Neutrophil (primary cell): Measurements from ENCODE around the gene LTBP4.
"Not testable (repeated sequence)": the region's sequence is repeated elsewhere in the genome, so short reads cannot be mapped to it uniquely, and the experiment has no call there.

Source experiments
- H3K27ac ChIP-seq: fragments of 200-600 bp; sonication (generic); 2 replicates; pipeline ENCODE4 v1.5.1; 2016; ENCODE audit warnings: mild to moderate bottlenecking, moderate library complexity
- H3K27me3 ChIP-seq: fragments of 200-600 bp; sonication (generic); 2 replicates; pipeline ENCODE4 v1.6.0; 2016; ENCODE audit warnings: mild to moderate bottlenecking
- H3K36me3 ChIP-seq: fragments of 200-600 bp; sonication (generic); 2 replicates; pipeline ENCODE4 v1.5.1; 2017
- H3K4me1 ChIP-seq, 2 experiments: fragments of 200-600 bp in 1 of 2; sonication (generic) in 1 of 2; 1 replicate in 1 of 2; 2 replicates in 1 of 2; pipeline versions ENCODE4 v1.5.1 to v1.6.1; 2013 to 2016; ENCODE audit warnings: low read depth in 1 of 2, low read length in 1 of 2, mild to moderate bottlenecking in 1 of 2, moderate library complexity in 1 of 2; ENCODE audit not compliant: control insufficient read depth in 1 of 2, insufficient read depth in 1 of 2
- H3K4me3 ChIP-seq, 2 experiments: fragments of 200-600 bp in 1 of 2; sonication (generic) in 1 of 2; 1 replicate in 1 of 2; 2 replicates in 1 of 2; pipeline ENCODE4 v1.5.1; 2013 to 2016; ENCODE audit warnings: low read depth in 1 of 2, low read length in 1 of 2, mild to moderate bottlenecking in 1 of 2, moderate library complexity in 1 of 2
- H3K9me3 ChIP-seq: fragments of 200-600 bp; sonication (generic); 2 replicates; pipeline ENCODE4 v1.5.1; 2016
- TF ChIP-seq, protein P1 (sequence below): fragments of 200-600 bp; sonication (generic); IDR thresholded peaks from 2 replicates; pipeline ENCODE4 v1.5.1; 2016; ENCODE audit warnings: antibody characterized with exemption

Gene LTBP4

DNA sequence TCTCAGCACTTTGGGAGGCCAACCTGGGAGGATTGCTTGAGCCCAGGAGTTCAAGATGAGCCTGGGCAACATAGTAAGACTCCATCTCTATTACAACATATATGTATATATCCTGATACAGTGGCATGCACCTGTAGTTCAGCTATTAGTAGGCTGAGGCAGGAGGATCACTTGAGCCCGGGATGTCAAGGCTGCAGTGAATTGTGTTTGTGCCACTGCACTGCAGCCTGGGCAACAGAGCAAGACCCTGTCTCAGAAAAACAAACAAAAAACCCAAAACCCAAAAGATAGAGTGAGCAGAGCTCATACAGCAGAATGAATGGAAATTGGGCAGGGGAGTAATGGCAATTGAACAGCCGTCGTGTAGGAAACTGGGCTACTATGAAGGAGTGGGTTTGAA, 41.8 kb upstream of the LTBP4 start:
- TF ChIP-seq, protein P1, sequence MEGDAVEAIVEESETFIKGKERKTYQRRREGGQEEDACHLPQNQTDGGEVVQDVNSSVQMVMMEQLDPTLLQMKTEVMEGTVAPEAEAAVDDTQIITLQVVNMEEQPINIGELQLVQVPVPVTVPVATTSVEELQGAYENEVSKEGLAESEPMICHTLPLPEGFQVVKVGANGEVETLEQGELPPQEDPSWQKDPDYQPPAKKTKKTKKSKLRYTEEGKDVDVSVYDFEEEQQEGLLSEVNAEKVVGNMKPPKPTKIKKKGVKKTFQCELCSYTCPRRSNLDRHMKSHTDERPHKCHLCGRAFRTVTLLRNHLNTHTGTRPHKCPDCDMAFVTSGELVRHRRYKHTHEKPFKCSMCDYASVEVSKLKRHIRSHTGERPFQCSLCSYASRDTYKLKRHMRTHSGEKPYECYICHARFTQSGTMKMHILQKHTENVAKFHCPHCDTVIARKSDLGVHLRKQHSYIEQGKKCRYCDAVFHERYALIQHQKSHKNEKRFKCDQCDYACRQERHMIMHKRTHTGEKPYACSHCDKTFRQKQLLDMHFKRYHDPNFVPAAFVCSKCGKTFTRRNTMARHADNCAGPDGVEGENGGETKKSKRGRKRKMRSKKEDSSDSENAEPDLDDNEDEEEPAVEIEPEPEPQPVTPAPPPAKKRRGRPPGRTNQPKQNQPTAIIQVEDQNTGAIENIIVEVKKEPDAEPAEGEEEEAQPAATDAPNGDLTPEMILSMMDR = no peak
- Histone ChIP-seq H3K9me3 (no peaks in the 10 kb centered on the region), H3K4me1 (no peaks in the 10 kb centered on the region), H3K27me3 (peaks cover 78% of the 10 kb centered on the region), H3K4me3 (no peak overlapping the region), H3K27ac (no peak overlapping the region), H3K36me3 (no peaks in the 10 kb centered on the region)

DNA sequence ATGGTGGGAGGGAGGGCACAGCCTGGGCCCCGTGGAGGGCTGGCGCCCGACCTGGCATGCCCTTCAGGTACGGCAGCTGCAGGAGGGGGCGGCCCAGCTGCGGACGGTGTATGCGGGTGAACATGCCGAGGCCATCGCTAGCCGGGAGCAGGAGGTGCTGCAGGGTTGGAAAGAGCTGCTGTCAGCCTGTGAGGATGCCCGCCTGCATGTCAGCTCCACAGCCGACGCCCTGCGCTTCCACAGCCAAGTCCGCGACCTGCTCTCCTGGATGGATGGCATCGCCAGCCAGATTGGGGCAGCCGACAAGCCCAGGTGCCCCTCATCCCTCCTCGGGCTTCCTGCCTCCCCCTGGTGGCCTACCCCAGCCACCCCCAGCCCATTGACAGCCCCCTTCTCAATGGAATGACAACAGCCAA, 41.1 kb upstream of the LTBP4 start:
- peaks cover 78% of the 10 kb centered on the region for H3K27me3 ChIP-seq
- no peaks in the 10 kb centered on the region for H3K9me3 ChIP-seq
- TF ChIP-seq, protein P1 = no peak
- H3K27ac ChIP-seq = no peak overlapping the region
- no peaks in the 10 kb centered on the region for H3K36me3 ChIP-seq
- no peak overlapping the region for H3K4me3 ChIP-seq
- H3K4me1 ChIP-seq = no peaks in the 10 kb centered on the region

DNA sequence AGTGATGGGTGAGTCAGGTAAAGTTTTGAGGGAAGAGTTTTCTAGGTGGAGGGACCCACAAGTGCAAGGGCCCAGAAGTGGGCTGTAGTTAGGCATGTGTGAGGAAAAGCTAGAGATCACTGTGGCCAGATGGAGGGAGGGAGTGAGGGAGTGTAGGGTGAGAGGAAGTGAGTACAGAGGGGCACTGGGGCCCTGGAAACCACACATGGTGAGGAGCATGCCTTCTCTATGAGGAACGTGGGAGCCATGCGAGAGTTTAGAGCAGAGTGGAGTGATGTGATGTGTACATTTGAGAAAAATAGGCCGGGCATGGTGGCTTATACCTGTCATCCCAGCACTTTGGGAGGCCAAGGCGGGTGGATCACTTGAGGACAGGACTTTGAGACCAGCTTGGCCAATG, 39.2 kb upstream of the LTBP4 start:
- Histone ChIP-seq H3K4me3 (no peak overlapping the region), H3K27me3 (peaks cover 79% of the 10 kb centered on the region), H3K27ac (no peak overlapping the region), H3K4me1 (no peaks in the 10 kb centered on the region), H3K36me3 (no peaks in the 10 kb centered on the region), H3K9me3 (no peaks in the 10 kb centered on the region)
- TF ChIP-seq, protein P1 = no peak

DNA sequence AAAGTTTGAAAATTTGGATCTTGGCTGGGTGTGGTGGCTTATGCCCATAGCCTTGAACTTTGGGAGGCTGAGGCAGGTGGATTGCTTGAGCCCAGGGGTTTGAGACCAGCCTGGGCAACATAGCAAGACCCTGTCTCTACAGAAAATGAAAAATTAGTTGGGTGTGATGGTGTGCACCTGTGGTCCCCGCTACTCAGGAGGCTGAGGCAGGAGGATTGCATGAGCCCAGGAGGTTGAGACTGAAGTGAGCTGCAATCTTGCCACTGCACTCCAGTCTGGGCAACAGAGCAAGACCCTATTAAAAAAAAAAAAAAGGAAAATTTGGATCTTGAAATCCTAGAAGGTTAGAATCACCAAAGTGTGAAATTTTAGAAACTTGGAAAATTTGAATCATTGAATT, 36.6 kb upstream of the LTBP4 start:
- H3K4me1 ChIP-seq, H3K27ac ChIP-seq, H3K9me3 ChIP-seq, H3K4me3 ChIP-seq, H3K36me3 ChIP-seq: not testable (repeated sequence)
- peaks cover 97% of the 10 kb centered on the region for H3K27me3 ChIP-seq

DNA sequence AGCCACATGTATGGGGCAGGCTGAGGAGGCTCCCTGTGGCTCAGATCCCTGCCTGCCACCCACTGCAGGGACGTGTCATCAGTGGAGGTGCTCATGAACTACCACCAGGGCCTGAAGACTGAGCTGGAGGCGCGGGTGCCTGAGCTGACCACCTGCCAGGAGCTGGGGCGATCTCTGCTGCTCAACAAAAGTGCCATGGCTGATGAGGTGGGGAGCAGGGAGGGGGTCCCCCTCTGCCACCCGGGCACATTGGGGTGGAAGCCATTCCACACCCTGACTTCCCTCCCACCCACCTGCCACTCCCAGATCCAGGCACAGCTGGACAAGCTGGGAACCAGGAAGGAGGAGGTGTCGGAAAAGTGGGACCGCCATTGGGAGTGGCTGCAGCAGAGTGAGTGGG, 35.8 kb upstream of the LTBP4 start:
- no peaks in the 10 kb centered on the region for H3K9me3 ChIP-seq
- H3K27ac ChIP-seq = no peak overlapping the region
- H3K27me3 ChIP-seq = peaks cover 97% of the 10 kb centered on the region
- TF ChIP-seq, protein P1 = no peak
- no peak overlapping the region for H3K4me3 ChIP-seq
- no peaks in the 10 kb centered on the region for H3K36me3 ChIP-seq
- peaks cover 5% of the 10 kb centered on the region in 2 experiments for H3K4me1 ChIP-seq

DNA sequence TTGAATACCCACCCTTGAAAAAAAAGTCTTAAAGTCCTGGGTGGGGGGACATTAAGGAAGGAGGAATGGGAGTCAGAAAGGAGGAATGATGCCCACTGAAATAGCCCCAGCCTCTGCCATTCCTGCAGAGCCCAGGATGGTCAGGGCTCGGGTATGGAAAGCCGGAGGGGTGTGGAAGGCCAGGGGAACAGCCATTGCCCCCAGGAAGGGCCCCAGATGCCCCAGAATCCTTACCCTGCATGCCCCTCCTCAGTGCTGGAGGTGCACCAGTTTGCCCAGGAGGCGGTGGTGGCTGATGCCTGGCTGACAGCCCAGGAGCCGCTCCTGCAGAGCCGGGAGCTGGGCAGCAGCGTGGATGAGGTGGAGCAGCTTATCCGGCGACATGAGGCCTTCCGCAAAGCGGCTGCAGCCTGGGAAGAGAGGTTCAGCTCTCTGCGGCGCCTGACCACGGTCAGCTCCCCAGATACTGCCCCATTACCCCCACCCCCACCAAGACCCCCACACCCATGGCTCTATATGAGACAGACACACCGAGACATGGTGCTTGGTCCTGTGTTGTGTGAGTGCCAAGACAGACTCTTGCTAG, 35.2 kb upstream of the LTBP4 start:
- Histone ChIP-seq H3K9me3 (no peaks in the 10 kb centered on the region), H3K27ac (no peak overlapping the region), H3K4me3 (no peak overlapping the region), H3K4me1 (peaks cover 7 to 11% of the 10 kb centered on the region in 2 experiments), H3K36me3 (no peaks in the 10 kb centered on the region), H3K27me3 (peaks cover 92% of the 10 kb centered on the region)
- TF ChIP-seq, protein P1 = no peak
